HepG2 (cell line): ENCODE data around the gene AARS2.

Experiments used
- CHCHD3 ChIP-seq: sonication (generic); formaldehyde crosslinking; IDR thresholded peaks from 2 replicates; pipeline ENCODE4 v1.8.0; 2022; ENCODE audit warnings: mild to moderate bottlenecking, missing genetic modification reagents, moderate library complexity
- EP300 ChIP-seq, 3 experiments: sonication (generic) in 1 of 3; formaldehyde crosslinking in 1 of 3; IDR thresholded peaks; 2 replicates each; pipeline versions ENCODE4 v1.5.1 to v1.6.1; 2011 to 2020; ENCODE audit warnings: low read depth in 2 of 3, low read length in 2 of 3, borderline replicate concordance in 1 of 3, improper control_type of control experiment in 1 of 3, mild to moderate bottlenecking in 1 of 3, missing genetic modification reagents in 1 of 3, moderate library complexity in 1 of 3
- EZH2 ChIP-seq: conservative IDR thresholded peaks from 2 replicates; pipeline ENCODE4 v1.6.1; 2012; ENCODE audit warnings: mild to moderate bottlenecking, low read depth, low read length, moderate library complexity
- POLR2A ChIP-seq, 2 experiments: IDR thresholded peaks; 2 replicates each; pipeline ENCODE4 v1.6.1; 2011; ENCODE audit warnings: low read depth in 2 of 2, low read length in 2 of 2, mild to moderate bottlenecking in 1 of 2, moderate library complexity in 1 of 2; ENCODE audit not compliant: insufficient read depth in 1 of 2
- POLR2AphosphoS5 ChIP-seq: IDR thresholded peaks from 2 replicates; pipeline ENCODE4 v1.6.1; 2012; ENCODE audit warnings: low read depth, low read length
- SP2 ChIP-seq: sonication (generic); formaldehyde crosslinking; IDR thresholded peaks from 2 replicates; pipeline ENCODE4 v1.5.1; 2020; ENCODE audit warnings: mild to moderate bottlenecking, missing genetic modification reagents
- TAF1 ChIP-seq: sonication (generic); formaldehyde crosslinking; IDR thresholded peaks from 2 replicates; pipeline ENCODE4 v1.4.0; 2020; ENCODE audit warnings: missing genetic modification reagents
- ZKSCAN8 ChIP-seq: IDR thresholded peaks from 2 replicates; pipeline ENCODE4 v1.6.1; 2016; ENCODE audit warnings: borderline replicate concordance, missing genetic modification reagents, missing compliant biosample characterization
- ZNF713 ChIP-seq: sonication (generic); formaldehyde crosslinking; IDR thresholded peaks from 2 replicates; pipeline ENCODE4 v1.4.0; 2020; ENCODE audit warnings: mild to moderate bottlenecking, missing genetic modification reagents
- ZNF772 ChIP-seq: sonication (generic); formaldehyde crosslinking; IDR thresholded peaks from 2 replicates; pipeline ENCODE4 v1.5.0; 2020; ENCODE audit warnings: mild to moderate bottlenecking, missing genetic modification reagents
- TF ChIP-seq, protein P1 (sequence below): sonication (generic); formaldehyde crosslinking; IDR thresholded peaks from 2 replicates; pipeline ENCODE4 v1.5.0; 2020; ENCODE audit warnings: mild to moderate bottlenecking, missing genetic modification reagents, moderate library complexity
- TF ChIP-seq, protein P2 (sequence below): IDR thresholded peaks from 2 replicates; pipeline ENCODE4 v1.6.1; 2016; ENCODE audit warnings: missing compliant biosample characterization, missing genetic modification reagents, borderline replicate concordance
- TF ChIP-seq, protein P3 (sequence below): sonication (generic); formaldehyde crosslinking; IDR thresholded peaks from 2 replicates; pipeline ENCODE4 v1.4.0; 2020; ENCODE audit warnings: missing genetic modification reagents

DNA sequence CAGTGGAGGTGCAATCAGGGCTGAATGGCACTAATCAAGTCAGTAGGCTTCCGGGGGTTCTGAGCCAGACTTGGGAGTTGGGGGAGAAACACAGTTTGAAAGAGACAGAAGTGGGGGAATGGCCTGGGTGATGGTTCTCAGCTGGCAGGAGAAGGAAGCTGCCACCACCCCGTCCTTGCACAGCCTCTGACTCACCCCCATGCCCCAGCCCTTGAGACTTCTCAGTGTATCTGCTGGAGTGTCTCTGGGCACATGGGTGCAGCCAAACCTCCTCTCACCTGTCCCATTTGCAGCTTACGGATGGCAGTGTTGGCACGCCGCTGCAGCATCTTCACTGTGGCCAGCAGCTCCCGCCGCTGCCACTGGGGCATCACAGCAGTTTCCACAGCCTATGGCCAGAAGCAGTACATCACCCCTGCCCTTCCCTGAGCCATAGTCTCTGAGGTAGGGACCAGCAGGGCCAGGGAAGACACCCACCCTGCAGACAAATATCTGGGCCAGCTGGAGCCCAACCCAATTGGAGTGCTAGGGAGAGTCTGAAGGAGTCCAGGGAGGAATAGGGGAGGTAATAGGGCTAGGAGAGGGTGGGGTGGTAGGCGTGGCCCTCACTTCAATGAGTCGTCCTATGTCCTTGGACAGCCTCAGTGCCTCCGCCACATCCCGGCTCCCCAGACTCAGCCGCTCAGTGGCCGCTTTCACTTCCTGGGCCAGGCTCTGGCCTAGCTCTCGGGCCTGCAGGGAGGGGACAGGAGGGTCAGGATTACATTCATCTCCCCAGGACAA, 11.2 kb downstream of the AARS2 start:
- TF ChIP-seq ZNF713 (CRISPR knock-in tag) (no peak), TAF1 (CRISPR knock-in tag) (no peak), CHCHD3 (CRISPR knock-in tag) (no peak), EZH2 (no peak), POLR2AphosphoS5 (no peak), ZNF772 (CRISPR knock-in tag) (no peak), POLR2A (IDR thresholded peaks at IDR 0.05; ENCODE audit: insufficient read depth in 1 of 2, low read depth in 2 of 2, low read length in 2 of 2) (no peak), ZKSCAN8 (CRISPR knock-in tag) (no peak), SP2 (CRISPR knock-in tag) (no peak), EP300 (IDR thresholded peaks at IDR 0.05; ENCODE audit: low read depth in 2 of 2, low read length in 2 of 2) (no peak), EP300 (CRISPR knock-in tag; IDR thresholded peaks at IDR 0.05; ENCODE audit: borderline replicate concordance) (no peak)
- TF ChIP-seq, protein P1, sequence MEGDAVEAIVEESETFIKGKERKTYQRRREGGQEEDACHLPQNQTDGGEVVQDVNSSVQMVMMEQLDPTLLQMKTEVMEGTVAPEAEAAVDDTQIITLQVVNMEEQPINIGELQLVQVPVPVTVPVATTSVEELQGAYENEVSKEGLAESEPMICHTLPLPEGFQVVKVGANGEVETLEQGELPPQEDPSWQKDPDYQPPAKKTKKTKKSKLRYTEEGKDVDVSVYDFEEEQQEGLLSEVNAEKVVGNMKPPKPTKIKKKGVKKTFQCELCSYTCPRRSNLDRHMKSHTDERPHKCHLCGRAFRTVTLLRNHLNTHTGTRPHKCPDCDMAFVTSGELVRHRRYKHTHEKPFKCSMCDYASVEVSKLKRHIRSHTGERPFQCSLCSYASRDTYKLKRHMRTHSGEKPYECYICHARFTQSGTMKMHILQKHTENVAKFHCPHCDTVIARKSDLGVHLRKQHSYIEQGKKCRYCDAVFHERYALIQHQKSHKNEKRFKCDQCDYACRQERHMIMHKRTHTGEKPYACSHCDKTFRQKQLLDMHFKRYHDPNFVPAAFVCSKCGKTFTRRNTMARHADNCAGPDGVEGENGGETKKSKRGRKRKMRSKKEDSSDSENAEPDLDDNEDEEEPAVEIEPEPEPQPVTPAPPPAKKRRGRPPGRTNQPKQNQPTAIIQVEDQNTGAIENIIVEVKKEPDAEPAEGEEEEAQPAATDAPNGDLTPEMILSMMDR (CRISPR knock-in tag), result no peak
- TF ChIP-seq, protein P2, sequence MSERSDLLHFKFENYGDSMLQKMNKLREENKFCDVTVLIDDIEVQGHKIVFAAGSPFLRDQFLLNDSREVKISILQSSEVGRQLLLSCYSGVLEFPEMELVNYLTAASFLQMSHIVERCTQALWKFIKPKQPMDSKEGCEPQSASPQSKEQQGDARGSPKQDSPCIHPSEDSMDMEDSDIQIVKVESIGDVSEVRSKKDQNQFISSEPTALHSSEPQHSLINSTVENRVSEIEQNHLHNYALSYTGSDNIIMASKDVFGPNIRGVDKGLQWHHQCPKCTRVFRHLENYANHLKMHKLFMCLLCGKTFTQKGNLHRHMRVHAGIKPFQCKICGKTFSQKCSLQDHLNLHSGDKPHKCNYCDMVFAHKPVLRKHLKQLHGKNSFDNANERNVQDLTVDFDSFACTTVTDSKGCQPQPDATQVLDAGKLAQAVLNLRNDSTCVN (CRISPR knock-in tag), result no peak
- TF ChIP-seq, protein P3, sequence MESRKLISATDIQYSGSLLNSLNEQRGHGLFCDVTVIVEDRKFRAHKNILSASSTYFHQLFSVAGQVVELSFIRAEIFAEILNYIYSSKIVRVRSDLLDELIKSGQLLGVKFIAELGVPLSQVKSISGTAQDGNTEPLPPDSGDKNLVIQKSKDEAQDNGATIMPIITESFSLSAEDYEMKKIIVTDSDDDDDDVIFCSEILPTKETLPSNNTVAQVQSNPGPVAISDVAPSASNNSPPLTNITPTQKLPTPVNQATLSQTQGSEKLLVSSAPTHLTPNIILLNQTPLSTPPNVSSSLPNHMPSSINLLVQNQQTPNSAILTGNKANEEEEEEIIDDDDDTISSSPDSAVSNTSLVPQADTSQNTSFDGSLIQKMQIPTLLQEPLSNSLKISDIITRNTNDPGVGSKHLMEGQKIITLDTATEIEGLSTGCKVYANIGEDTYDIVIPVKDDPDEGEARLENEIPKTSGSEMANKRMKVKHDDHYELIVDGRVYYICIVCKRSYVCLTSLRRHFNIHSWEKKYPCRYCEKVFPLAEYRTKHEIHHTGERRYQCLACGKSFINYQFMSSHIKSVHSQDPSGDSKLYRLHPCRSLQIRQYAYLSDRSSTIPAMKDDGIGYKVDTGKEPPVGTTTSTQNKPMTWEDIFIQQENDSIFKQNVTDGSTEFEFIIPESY, result no peak
